Liver (tissue), 9 donors: ENCODE results near the gene AJAP1. TPM values are rescaled to one million over a fixed set of nuclear protein-coding genes. Genes with fewer than 3 reads are reported as not detected.

Source experiments
- DNase-seq: peaks from one replicate; pipeline ENCODE4 v3.0.0-alpha.2; 2017; ENCODE audit warnings: low spot score
- H3K27ac ChIP-seq, 2 donors: one replicate each; pipeline ENCODE4 v1.7.0; 2013; ENCODE audit warnings: inconsistent platforms in 2 of 2, low read length in 2 of 2, control low read depth in 1 of 2, low read depth in 1 of 2, mild to moderate bottlenecking in 1 of 2
- H3K27me3 ChIP-seq, 4 donors: one replicate each; pipeline versions ENCODE4 v1.6.1 to v1.7.0; 2013; ENCODE audit warnings: low read length in 3 of 4, inconsistent platforms in 1 of 4, mild to moderate bottlenecking in 1 of 4, moderate library complexity in 1 of 4; ENCODE audit not compliant: control insufficient read depth in 4 of 4, insufficient read depth in 4 of 4
- H3K36me3 ChIP-seq, 4 donors: one replicate each; pipeline versions ENCODE4 v1.6.1 to v1.7.0; 2013; ENCODE audit warnings: low read length in 3 of 4, mild to moderate bottlenecking in 3 of 4, low read depth in 1 of 4, moderate library complexity in 1 of 4; ENCODE audit not compliant: control insufficient read depth in 4 of 4, insufficient read depth in 3 of 4
- H3K4me1 ChIP-seq, 4 donors: one replicate each; pipeline versions ENCODE4 v1.6.1 to v1.7.0; 2013; ENCODE audit warnings: low read length in 3 of 4, mild to moderate bottlenecking in 3 of 4, moderate library complexity in 1 of 4; ENCODE audit not compliant: control insufficient read depth in 4 of 4, insufficient read depth in 4 of 4
- H3K4me3 ChIP-seq, 3 donors: one replicate each; pipeline versions ENCODE4 v1.6.1 to v1.7.0; 2013; ENCODE audit warnings: low read length in 3 of 3, control low read depth in 1 of 3, low read depth in 1 of 3, mild to moderate bottlenecking in 1 of 3
- H3K9ac ChIP-seq, 2 donors: one replicate each; pipeline ENCODE4 v1.7.0; 2013; ENCODE audit warnings: low read length in 2 of 2, mild to moderate bottlenecking in 2 of 2, moderate library complexity in 2 of 2, control low read depth in 1 of 2, low read depth in 1 of 2
- H3K9me3 ChIP-seq, 4 donors: one replicate each; pipeline versions ENCODE4 v1.6.1 to v1.7.0; 2013; ENCODE audit warnings: low read length in 3 of 4; ENCODE audit not compliant: control insufficient read depth in 4 of 4
- EGR1 ChIP-seq, 2 donors: IDR thresholded peaks; 2 replicates each; pipeline ENCODE4 v1.6.1; 2016 to 2018; ENCODE audit warnings: antibody characterized with exemption in 2 of 2, low read depth in 2 of 2
- FOXA1 ChIP-seq: IDR thresholded peaks from 2 replicates; pipeline ENCODE4 v1.6.1; 2016; ENCODE audit warnings: antibody characterized with exemption
- FOXA2 ChIP-seq: IDR thresholded peaks from 2 replicates; pipeline ENCODE4 v1.6.1; 2016; ENCODE audit warnings: antibody characterized with exemption
- GABPA ChIP-seq, 2 donors: IDR thresholded peaks in 1 of 2; conservative IDR thresholded peaks in 1 of 2; 2 replicates each; pipeline ENCODE4 v1.6.1; 2016; ENCODE audit warnings: antibody characterized with exemption in 2 of 2, mild to moderate bottlenecking in 1 of 2, moderate library complexity in 1 of 2
- HNF4A ChIP-seq, 2 donors: conservative IDR thresholded peaks; 2 replicates each; pipeline ENCODE4 v1.6.1; 2016; ENCODE audit warnings: antibody characterized with exemption in 2 of 2, mild to moderate bottlenecking in 2 of 2
- HNF4G ChIP-seq: IDR thresholded peaks from 2 replicates; pipeline ENCODE4 v1.6.1; 2016; ENCODE audit warnings: antibody characterized with exemption
- JUND ChIP-seq, 2 donors: IDR thresholded peaks; 2 replicates each; pipeline ENCODE4 v1.6.1; 2016; ENCODE audit warnings: antibody characterized with exemption in 2 of 2
- NR2F2 ChIP-seq: IDR thresholded peaks from 2 replicates; pipeline ENCODE4 v1.6.1; 2016; ENCODE audit warnings: antibody characterized with exemption
- RAD21 ChIP-seq, 2 donors: IDR thresholded peaks; 2 replicates each; pipeline ENCODE4 v1.6.1; 2016; ENCODE audit warnings: antibody characterized with exemption in 2 of 2, mild to moderate bottlenecking in 2 of 2
- RXRA ChIP-seq, 2 donors: IDR thresholded peaks; 2 replicates each; pipeline ENCODE4 v1.6.1; 2017 to 2018; ENCODE audit warnings: antibody characterized with exemption in 2 of 2, mild to moderate bottlenecking in 1 of 2
- SP1 ChIP-seq: IDR thresholded peaks from 2 replicates; pipeline ENCODE4 v1.6.1; 2018; ENCODE audit warnings: antibody characterized with exemption, mild to moderate bottlenecking
- TAF1 ChIP-seq: conservative IDR thresholded peaks from 2 replicates; pipeline ENCODE4 v1.6.1; 2016; ENCODE audit warnings: antibody characterized with exemption, mild to moderate bottlenecking
- YY1 ChIP-seq: IDR thresholded peaks from 2 replicates; pipeline ENCODE4 v1.6.1; 2016; ENCODE audit warnings: antibody characterized with exemption, mild to moderate bottlenecking
- WGBS: extraction: QIAGEN DNeasy Blood & Tissue Kit; methylation state at CpG from one replicate; pipeline ENCODE4 v1.1.7; 2013; 5-methylcytosine and 5-hydroxymethylcytosine counted together
- polyA plus RNA-seq, 2 donors: library from polyadenylated mRNA; stranded (reverse) in 1 of 2; unstranded in 1 of 2; fragments of 200-250 nt in 1 of 2; fragments of >200 nt in 1 of 2; fragmentation: Nextera tagmentation in 1 of 2; extraction: Ambion mirVana in 1 of 2; gene quantifications; one replicate each; pipeline versions ENCODE4 v1.2.1 to v1.2.3, GENCODE V29; 2013 to 2015
- total RNA-seq, 2 donors: library from RNA; depleted of rRNA; stranded (reverse); fragments of >200 nt; gene quantifications; one replicate each; pipeline ENCODE4 v1.2.3, GENCODE V29; 2014
- TF ChIP-seq, protein P1 (sequence below): IDR thresholded peaks from 2 replicates; pipeline ENCODE4 v1.6.1; 2016; ENCODE audit warnings: antibody characterized with exemption
- TF ChIP-seq, protein P2 (sequence below): IDR thresholded peaks from 2 replicates; pipeline ENCODE4 v1.6.1; 2016; ENCODE audit warnings: antibody characterized with exemption
- TF ChIP-seq, protein P3 (sequence below): fragments of 150-350 bp; IDR thresholded peaks from 2 replicates; pipeline ENCODE4 v1.5.1; 2017; ENCODE audit warnings: improper control_type of control experiment, low read depth, low read length; ENCODE audit not compliant: missing input control
- TF ChIP-seq, protein P4 (sequence below): IDR thresholded peaks from 2 replicates; pipeline ENCODE4 v1.6.1; 2016; ENCODE audit warnings: antibody characterized with exemption
- TF ChIP-seq, protein P5 (sequence below): IDR thresholded peaks from 2 replicates; pipeline ENCODE4 v1.6.1; 2016; ENCODE audit warnings: antibody characterized with exemption, mild to moderate bottlenecking
- donor health status: healthy.
- donor health status: healthy.
- donor health status: healthy.
- donor health status: healthy.
- donor health status: healthy.

AJAP1 gene
- total and polyA plus RNA-seq, 4 donors, result under 0.01 to 0.21 (median 0.08) TPM; not detected in 1

DNA sequence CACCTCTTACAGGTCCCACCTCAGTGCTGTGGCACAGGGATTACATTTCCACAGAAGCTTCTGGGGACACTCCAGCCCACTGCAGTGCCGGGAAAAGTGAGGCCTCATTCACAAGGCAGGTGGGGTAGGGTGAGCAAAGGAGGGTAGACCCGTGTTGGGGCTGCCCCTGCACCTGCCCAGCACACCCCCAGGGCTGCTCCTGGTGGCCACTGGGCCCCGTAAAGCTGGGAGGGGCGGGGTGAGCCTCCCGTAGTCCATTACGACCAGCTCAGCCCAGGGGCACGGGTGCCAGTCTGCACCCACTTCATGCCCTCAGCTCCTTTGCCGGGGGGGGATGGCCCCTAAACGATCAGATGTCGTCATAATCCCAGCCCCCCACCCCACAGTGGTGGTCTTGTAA, 39.5 kb downstream of the AJAP1 start:
- DNase-seq, result no peak
- 84% methylated on average over 10 of the region's 10 CpGs for WGBS
- no peaks in the 10 kb centered on the region for H3K4me1 ChIP-seq

DNA sequence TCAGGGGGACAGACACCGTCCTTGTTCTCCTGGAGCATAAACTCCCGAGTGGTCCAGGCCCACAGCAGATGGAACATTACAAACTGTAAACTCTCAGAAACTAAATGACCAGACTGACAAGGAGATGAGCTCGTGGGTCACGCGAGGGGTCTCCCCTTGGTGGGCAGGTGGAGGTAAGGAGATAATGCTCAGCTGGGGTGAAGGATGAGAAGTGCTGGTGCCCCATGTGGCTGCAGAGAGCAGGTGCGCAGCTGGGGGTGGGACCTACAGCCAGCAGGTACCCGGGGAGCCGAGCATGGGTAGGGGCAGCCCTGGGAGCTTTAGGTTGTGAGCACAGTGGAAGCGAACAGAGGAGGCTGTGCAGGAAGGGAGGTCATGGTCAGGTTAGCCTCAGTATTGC, 40.1 kb downstream of the AJAP1 start:
- Histone ChIP-seq H3K27ac (no peak overlapping the region), H3K9ac (no peak overlapping the region), H3K4me1 (no peaks in the 10 kb centered on the region), H3K36me3 (no peaks in the 10 kb centered on the region), H3K4me3 (no peak overlapping the region), H3K9me3 (no peaks in the 10 kb centered on the region), H3K27me3 (no peaks in the 10 kb centered on the region)
- WGBS, result 75% methylated on average over 9 of the region's 9 CpGs
- DNase-seq, result no peak
- TF ChIP-seq RXRA (IDR thresholded peaks at IDR 0.05) (no peak), FOXA2 (no peak), GABPA (IDR thresholded peaks at IDR 0.05 in 1 of 2, conservative IDR thresholded peaks at IDR 0.05 in 1 of 2) (no peak), FOXA1 (no peak), TAF1 (no peak), SP1 (no peak), HNF4A (conservative IDR thresholded peaks at IDR 0.05) (no peak), EGR1 (IDR thresholded peaks at IDR 0.05; ENCODE audit: low read depth in 2 of 2) (no peak), JUND (IDR thresholded peaks at IDR 0.05) (no peak), YY1 (no peak), RAD21 (IDR thresholded peaks at IDR 0.05) (no peak)
- TF ChIP-seq, protein P1, sequence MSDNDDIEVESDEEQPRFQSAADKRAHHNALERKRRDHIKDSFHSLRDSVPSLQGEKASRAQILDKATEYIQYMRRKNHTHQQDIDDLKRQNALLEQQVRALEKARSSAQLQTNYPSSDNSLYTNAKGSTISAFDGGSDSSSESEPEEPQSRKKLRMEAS, result no peak
- TF ChIP-seq, protein P2, sequence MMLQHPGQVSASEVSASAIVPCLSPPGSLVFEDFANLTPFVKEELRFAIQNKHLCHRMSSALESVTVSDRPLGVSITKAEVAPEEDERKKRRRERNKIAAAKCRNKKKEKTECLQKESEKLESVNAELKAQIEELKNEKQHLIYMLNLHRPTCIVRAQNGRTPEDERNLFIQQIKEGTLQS, result no peak
- TF ChIP-seq, protein P3, sequence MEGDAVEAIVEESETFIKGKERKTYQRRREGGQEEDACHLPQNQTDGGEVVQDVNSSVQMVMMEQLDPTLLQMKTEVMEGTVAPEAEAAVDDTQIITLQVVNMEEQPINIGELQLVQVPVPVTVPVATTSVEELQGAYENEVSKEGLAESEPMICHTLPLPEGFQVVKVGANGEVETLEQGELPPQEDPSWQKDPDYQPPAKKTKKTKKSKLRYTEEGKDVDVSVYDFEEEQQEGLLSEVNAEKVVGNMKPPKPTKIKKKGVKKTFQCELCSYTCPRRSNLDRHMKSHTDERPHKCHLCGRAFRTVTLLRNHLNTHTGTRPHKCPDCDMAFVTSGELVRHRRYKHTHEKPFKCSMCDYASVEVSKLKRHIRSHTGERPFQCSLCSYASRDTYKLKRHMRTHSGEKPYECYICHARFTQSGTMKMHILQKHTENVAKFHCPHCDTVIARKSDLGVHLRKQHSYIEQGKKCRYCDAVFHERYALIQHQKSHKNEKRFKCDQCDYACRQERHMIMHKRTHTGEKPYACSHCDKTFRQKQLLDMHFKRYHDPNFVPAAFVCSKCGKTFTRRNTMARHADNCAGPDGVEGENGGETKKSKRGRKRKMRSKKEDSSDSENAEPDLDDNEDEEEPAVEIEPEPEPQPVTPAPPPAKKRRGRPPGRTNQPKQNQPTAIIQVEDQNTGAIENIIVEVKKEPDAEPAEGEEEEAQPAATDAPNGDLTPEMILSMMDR, result no peak

More for the DNA sequence above, 39.5 kb downstream of the AJAP1 start:
- H3K9me3 ChIP-seq, result no peaks in the 10 kb centered on the region
- H3K27ac ChIP-seq, result no peak overlapping the region
- no peaks in the 10 kb centered on the region for H3K27me3 ChIP-seq
- TF ChIP-seq NR2F2, result no peak
- TF ChIP-seq SP1, result no peak
- no peak for TF ChIP-seq HNF4G
- TF ChIP-seq RAD21 (IDR thresholded peaks at IDR 0.05), result no peak
- TF ChIP-seq, protein P4, sequence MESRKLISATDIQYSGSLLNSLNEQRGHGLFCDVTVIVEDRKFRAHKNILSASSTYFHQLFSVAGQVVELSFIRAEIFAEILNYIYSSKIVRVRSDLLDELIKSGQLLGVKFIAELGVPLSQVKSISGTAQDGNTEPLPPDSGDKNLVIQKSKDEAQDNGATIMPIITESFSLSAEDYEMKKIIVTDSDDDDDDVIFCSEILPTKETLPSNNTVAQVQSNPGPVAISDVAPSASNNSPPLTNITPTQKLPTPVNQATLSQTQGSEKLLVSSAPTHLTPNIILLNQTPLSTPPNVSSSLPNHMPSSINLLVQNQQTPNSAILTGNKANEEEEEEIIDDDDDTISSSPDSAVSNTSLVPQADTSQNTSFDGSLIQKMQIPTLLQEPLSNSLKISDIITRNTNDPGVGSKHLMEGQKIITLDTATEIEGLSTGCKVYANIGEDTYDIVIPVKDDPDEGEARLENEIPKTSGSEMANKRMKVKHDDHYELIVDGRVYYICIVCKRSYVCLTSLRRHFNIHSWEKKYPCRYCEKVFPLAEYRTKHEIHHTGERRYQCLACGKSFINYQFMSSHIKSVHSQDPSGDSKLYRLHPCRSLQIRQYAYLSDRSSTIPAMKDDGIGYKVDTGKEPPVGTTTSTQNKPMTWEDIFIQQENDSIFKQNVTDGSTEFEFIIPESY, result no peak
- TF ChIP-seq, protein P3, result no peak
- TF ChIP-seq, protein P5, sequence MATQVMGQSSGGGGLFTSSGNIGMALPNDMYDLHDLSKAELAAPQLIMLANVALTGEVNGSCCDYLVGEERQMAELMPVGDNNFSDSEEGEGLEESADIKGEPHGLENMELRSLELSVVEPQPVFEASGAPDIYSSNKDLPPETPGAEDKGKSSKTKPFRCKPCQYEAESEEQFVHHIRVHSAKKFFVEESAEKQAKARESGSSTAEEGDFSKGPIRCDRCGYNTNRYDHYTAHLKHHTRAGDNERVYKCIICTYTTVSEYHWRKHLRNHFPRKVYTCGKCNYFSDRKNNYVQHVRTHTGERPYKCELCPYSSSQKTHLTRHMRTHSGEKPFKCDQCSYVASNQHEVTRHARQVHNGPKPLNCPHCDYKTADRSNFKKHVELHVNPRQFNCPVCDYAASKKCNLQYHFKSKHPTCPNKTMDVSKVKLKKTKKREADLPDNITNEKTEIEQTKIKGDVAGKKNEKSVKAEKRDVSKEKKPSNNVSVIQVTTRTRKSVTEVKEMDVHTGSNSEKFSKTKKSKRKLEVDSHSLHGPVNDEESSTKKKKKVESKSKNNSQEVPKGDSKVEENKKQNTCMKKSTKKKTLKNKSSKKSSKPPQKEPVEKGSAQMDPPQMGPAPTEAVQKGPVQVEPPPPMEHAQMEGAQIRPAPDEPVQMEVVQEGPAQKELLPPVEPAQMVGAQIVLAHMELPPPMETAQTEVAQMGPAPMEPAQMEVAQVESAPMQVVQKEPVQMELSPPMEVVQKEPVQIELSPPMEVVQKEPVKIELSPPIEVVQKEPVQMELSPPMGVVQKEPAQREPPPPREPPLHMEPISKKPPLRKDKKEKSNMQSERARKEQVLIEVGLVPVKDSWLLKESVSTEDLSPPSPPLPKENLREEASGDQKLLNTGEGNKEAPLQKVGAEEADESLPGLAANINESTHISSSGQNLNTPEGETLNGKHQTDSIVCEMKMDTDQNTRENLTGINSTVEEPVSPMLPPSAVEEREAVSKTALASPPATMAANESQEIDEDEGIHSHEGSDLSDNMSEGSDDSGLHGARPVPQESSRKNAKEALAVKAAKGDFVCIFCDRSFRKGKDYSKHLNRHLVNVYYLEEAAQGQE, result no peak
- no peak for TF ChIP-seq HNF4A (conservative IDR thresholded peaks at IDR 0.05)
- no peak overlapping the region for H3K9ac ChIP-seq
- H3K4me3 ChIP-seq, result no peak overlapping the region
- H3K36me3 ChIP-seq, result no peaks in the 10 kb centered on the region
